HG02970 (cell line): ENCODE measurements around the gene SLU7.

Experiments
- ATAC-seq: cut with Tn5 transposase; IDR thresholded peaks from one replicate; pipeline ENCODE4 v1.9.1; 2021; ENCODE audit warnings: mild to moderate bottlenecking, moderate library complexity, moderate number of reproducible peaks; ENCODE audit not compliant: unreplicated experiment, low FRiP score

Gene SLU7

DNA sequence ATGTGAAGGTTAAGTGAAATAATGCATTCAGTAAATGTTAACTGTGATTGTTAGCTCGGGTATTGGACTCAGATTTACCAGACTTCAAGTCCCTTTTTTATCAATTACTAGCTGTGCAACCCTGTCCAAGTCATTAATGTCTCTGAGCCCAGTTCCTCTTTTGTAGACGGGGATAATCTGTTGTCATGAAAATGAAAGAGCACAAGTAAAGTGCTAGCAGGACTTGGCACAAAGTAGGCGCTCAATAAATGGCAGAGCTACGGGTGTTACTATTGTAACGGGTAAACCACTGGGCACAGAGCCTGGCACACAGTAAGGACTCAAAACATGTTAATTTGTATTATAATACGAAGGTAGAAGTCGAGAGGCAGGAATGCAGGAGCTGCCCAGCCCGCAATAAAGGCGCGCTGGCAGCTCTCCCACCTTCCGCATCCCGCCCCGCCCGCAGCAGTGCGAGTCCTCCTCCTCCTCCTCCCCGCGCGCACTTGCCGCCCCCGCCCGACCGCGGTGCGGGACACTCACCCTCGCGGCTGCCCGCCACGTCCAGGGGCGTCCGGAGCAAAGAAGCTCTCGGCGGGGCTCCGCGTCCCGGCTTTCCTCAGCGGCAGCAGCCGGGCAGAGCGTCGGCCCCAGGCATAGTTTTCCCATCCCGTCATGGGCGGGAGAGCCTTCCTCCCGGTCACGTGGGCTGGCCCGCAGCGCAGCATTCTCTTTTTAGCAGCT lies 48.7 kb downstream of the SLU7 start, which contains the start of gene C1QTNF2:
TSS of gene C1QTNF2 (minus strand) at position 637 of the 723 bp plus-strand sequence. CDS start 15,615 bp downstream, outside the sequence.
- no peak for ATAC-seq

DNA sequence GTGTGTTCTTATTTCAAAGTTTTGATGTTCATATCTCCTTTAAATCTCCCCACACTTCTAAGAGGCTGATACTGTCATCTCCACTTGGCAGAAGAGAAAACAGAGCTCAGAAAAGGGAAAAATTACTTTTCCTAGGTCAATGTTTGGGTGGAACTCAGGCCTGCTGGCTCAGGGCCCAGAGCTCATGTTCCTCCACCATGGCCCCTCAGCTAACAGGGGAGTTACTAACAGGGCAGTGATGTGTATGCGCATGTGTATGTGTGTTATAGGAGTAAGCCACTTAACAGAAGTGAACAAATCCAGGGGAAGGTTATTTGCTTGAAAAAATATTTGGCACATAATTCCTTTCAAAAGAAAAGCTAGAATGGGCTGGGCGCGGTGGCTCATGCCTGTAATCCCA lies 51.0 kb downstream of the SLU7 start:
- ATAC-seq = no peak

DNA sequence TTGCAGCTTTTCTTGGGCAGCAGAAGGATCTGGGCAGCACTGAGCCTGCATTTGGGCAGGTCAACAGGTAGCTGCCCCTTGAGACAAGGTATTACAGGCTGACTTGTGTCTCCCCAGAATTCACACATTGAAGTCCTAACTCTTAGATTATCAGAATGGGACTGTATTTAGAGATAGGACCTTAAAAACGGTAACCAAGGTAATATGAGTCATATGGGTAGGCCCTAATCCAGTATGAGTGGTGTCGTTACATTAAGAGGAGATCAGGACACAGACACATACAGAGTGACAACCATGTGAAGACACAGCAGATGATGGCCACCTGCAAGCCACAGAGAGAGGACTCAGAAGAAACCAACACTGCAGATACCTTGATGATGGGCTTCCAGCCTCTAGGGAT lies 51.6 kb downstream of the SLU7 start:
- ATAC-seq = no peak

DNA sequence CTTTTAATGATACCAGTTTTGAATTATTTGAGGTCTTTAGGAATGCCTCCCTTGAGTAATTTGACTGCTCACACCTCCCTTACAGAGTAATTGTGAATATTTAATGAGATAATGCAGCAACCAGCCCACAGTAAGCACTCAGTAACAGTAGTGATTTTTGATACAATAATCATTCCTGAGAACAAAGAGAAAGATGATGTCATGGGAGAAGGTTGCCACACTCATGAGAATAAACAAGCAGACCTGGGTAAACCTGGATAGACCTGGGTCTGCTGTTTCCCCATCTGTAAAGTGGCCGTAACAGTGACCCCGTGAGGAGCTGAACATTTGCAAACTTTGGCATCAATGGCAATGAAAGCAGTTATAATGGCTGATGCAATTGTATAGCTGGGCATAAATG lies 52.7 kb downstream of the SLU7 start:
- no peak for ATAC-seq

DNA sequence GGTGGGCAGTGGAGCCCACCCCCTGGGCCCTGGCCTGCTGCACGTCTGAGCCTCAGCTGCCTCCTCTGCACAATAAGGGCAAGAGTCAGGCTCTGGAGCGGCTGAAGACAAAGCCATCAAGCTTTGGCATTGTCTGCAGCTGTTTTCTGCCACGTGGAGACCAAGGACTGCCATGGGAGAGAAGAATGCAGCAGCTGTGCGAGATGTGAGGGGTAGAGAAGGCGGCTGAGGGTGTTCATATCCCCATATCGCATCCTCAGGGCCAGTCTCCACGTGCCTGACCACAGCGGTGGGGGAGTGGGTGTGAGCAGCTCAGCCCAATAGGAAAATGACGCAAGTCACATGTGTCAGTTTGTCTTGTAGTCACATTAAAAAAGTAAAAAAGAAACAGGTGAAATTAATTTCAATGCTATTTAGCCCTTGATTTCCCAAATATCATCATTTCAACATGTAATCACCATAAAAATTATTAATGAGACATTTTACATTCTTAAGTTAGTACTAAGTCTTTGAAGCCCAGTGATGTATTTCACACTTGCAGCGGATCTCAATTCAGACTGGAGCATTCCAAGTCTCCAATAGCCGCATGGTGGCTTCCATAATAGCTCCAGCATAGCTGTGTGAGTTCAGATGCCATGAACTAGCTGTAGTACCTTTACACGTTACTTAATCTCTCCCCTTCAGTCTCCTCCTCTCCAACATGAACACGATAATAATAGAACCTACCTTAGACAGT lies 55.1 kb downstream of the SLU7 start:
- no peak for ATAC-seq

DNA sequence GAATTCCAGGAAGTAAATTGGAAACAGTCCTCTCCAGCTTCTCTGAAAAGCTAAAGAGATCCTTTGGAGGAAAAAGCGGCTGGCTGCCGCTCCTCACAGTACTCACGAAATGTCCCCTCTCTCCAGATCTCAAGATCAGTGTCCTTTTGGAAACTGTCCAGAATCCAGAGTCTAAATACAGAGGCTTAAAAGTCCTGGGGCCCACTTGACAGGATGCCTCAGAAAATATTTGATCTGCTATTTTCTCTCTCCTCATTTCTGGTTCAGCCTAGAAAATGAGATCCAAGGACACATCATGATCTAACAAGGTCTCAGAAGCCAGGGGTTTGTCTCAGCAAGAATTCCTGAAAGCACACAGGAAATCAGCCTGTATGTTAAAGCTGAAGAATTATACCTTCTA lies 55.7 kb downstream of the SLU7 start:
- ATAC-seq = no peak

DNA sequence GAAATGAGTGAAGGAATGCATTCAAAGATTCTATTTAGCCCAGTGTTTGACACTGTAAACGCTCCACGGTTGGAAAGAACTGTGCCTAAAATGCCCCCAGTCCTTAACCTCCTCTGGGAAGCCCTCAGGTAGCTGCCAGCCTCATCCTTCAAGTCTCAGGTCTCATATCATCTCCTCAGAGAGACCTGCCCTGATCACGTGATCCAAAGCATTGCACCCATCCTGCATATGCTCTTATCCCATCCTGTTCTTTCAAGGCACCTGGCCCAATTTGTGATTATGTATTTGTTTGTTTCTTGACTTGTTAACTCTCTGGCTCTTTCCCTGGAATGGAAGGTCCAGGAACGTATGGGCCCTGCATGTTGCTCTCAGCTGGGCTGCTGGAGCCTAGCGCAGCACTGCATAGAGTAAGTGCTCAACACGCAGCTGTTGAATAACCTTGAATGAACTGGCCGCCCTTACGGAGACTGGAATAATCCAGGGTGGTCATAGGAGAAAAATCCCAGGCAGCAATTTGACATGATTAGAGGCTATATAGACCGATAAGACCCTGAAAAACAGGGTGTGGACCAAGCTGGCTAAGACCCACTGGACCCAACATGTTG lies 57.2 kb downstream of the SLU7 start:
- ATAC-seq = no peak

DNA sequence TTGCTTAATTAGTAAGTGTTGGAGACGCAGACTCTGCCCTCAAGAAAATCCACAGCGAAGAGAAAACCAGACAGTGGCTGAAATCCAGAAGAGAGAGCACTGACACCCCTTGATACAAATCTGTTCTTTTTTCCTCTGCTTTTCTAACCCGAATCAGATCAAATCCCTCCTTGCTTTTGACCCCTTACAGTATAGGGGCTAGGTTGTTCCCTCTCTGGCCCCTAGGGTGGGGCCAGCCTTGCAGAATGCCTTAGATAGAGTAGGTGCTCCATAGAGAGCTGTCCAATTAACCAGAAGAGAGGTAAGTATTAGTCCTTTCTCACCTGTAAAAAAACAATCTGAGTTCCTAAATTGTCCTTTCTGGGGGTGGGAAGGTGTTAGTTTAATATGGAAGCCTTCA lies 58.6 kb downstream of the SLU7 start:
- ATAC-seq = no peak

DNA sequence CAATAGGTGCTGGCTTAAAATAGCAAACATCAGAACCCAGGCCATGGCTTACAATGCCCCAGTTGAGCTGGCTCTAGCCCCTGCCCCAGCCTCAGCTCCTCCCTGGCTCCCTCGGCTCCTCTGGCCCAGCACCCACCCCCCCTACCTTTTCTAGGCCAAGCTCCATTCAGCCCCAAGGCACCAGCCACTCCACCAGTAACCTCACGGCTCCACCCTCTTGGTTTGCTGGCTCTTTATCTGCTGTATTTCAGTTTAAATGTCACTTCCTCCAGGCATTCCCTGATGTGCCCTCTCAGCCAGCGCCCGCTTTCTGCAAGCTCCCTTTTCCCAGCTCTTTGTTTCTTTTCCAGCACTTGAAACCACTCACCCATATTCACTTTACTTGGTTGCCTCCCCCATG lies 59.1 kb downstream of the SLU7 start:
- no peak for ATAC-seq

DNA sequence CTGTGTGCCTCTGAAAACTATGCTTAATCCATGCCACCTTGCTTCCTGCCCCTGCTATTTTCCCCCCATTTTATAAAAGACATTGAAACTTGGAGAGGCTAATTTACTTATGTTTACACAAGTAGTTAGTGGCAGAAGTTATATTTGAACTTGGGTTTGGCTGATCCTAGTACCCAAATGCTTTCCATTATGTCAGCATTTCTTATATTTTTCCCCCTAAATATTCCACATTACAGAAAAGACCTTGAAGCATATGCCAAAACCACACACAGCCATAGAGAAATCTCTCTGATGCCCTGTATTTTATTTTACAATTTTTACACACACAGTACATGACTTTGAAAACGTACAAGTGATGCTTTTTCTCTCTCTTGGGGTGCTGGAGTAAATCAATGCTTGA lies 59.6 kb downstream of the SLU7 start:
- ATAC-seq = no peak

DNA sequence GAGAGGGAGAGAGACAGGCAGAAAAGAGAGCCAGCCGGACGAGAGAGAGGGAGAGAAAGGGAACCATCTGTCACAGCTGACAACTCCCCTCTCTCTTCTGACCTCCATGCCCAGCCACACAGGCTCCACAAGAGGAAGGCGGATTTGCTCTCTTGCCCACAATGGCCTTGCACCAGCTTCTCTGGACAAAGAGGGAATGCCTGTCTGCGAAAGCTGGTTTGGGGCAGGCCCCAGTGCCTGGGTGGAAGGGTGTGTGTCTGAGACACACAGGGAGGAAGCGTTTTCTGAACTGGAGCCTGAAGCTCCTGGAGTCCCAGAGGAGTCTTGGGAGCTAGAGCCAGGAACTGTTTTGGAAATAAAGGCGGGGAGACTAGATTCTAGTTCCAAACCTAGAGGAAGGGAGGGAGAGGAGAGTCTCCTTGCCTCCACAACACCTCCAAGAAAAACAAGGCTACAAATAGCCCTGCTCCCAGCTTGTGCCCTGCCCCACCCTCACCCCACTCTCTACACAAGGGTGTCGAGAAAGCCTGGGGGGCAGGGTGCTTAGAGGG lies 60.9 kb downstream of the SLU7 start:
- ATAC-seq = no peak

DNA sequence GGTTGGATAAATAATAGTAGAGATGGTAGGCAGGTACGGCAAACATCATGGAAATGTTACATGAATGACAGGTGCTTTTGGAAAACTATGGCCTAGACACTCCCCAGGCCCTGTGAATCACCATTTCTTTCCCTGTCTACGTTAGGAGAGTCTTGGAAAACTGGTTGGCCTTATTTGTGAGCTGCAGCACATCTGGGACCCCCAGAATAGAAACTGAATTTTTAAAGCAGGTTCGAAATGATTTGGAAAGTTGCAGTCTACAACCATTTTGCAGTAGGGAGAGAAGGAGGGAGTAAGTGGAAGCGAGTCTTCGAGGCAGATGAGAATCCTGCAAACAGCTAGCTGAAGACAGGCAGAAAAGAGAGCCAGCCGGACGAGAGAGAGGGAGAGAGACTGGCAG lies 61.5 kb downstream of the SLU7 start:
- ATAC-seq = no peak

DNA sequence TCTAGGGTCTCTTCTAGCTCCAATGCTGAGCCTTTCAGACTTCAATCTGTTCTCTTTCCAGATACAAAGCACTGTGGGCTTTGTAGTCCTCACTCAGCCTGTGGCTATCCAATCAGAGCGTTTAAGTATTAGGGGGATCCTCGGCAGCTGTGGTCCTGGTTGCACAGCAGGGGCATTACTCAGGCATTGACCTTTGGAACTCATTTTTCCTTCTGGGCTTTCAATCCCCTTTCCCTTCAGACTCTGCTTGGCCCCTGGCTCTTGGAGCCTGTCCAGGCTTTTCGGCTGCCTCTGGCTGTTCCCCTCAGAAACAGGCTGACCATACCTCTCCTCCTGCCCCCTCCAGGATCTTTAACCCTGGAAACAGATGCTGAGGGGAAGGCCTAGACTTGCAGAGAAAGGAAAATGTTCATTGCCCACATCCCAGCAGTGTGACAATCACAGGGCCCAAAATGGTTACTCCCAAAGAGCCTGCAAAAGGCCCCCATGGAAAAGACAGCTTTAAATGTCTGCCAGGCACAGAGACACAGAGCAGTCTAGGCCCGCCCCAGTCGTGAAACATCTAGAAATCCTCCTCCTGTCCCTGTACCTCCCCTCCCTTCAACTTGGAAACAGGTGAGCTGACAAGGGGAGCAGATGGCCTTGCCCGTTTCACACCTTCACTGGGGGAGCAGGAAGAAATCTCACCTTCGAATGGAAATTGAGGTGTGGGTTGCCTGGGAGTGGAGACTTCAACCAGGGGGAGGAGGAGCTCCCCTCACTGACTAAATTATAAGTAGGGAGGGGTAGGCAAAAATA lies 62.1 kb downstream of the SLU7 start:
- no peak for ATAC-seq

DNA sequence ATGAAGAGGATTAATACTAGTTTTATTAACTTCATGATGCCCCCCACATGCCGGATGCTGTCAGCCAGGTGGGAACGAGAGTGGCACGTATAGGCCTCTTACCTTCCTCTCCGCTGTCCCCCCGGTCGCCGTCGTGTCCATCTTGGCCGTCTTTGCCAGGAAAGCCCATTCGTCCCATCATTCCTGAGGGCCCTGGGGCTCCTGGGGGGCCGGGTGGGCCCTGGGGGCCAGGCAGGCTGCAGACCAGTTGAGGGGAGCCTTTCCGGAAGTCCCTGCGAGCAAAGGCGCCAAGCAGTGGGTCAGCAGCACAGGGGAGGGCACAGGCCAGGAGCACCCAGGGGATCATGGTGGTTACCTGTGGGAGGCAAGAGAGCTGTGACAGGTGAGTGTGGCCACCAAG lies 64.2 kb downstream of the SLU7 start:
- ATAC-seq = no peak

DNA sequence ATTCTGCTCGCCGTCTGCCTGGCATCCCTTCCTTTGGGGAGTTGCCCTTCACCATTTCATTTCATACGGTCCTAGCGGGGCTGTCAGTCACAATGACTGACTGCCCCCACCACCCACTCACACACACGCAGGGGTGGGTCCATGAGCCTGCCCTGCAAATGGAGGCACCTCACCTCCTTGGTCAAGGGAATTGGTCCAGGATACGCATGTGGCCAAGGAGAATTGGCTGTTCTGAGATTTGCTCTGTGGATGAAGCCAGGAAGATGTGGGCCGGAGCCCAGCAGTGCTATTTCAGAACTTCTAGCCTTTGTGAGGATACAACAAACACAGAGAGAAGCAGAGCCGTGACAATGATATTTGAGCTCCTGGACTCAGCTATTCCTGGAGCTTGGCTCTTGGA lies 65.5 kb downstream of the SLU7 start:
- ATAC-seq = no peak

DNA sequence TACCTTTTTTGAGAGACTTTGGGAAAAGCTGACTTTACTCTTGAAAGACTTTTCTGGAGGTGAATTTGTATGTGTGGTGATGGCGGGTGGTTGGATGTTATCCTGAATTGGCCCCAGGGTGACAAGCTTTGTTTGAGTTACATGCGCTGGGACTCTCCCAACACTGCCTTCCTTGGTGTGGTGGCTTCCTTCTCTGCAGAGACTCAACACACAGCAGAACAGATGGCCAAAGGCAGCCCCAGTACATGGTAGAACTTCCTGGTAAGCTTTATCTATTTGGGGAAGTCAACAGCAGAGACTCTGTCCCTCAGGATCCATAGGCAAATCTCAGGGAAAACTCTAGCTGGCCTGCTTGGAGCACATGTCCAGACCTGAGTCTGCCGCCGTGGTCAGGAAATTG lies 66.6 kb downstream of the SLU7 start:
- ATAC-seq = no peak
